HCT116 (cell line): ENCODE results near the gene SLC16A10. TPM values are rescaled to one million over a fixed set of nuclear protein-coding genes. Genes with fewer than 3 reads are reported as not detected.

Experiments used
- ATAC-seq: fragments of 200-7000 bp; cut with Tn5 transposase; 2 replicates; pipeline ENCODE4 v1.9.1; 2020; ENCODE audit warnings: mild to moderate bottlenecking, moderate library complexity
- BruUV-seq: library from RNA; stranded (reverse); fragments of 400-500 nt; replicated peaks from 2 replicates; lab custom pipeline; 2021; lab: Mats Ljungman, UMichigan
- CTCF ChIA-PET: fragments of 300-600 bp; sonication (Branson Sonifier 250); formaldehyde crosslinking; loops from one replicate; lab custom pipeline; 2021; ENCODE audit warnings: antibody characterized with exemption; lab: Charles Lee
- POLR2A ChIA-PET: fragments of 300-600, 350-600 bp; sonication (Branson Sonifier 250); formaldehyde crosslinking; loops from one replicate; lab custom pipeline; 2021; ENCODE audit warnings: antibody characterized with exemption; lab: Charles Lee
- RAD21 ChIA-PET, 2 experiments: fragments of 300-600 bp; sonication (Branson Sonifier 250); formaldehyde crosslinking; loops; one replicate each; lab custom pipeline; 2023; ENCODE audit warnings: low total read pairs in 2 of 2; ENCODE audit not compliant: uncharacterized antibody in 2 of 2, unreplicated experiment in 2 of 2, low non-redundant PET in 1 of 2; lab: Charles Lee
- DNase-seq: peaks from one replicate; pipeline ENCODE4 v3.0.0-alpha.2; 2010; ENCODE audit warnings: low read depth, low spot score
- H2AFZ ChIP-seq: fragments of 200-600 bp; shearing (Covaris generic), sonication (generic); 2 replicates; pipeline ENCODE4 v1.6.1; 2017; ENCODE audit warnings: low read depth, mixed run types, mixed read lengths, antibody characterized with exemption, low read length; ENCODE audit not compliant: poor library complexity, severe bottlenecking
- H3K27ac ChIP-seq: 2 replicates; pipeline ENCODE4 v1.5.1; 2012; ENCODE audit warnings: low read depth, low read length
- H3K27me3 ChIP-seq: fragments of 200-600 bp; sonication (generic); 2 replicates; pipeline ENCODE4 v1.6.1; 2016; ENCODE audit warnings: mixed run types, low read length, mixed read lengths; ENCODE audit not compliant: insufficient read depth
- H3K36me3 ChIP-seq, 2 experiments: fragments of 200-500 bp in 1 of 2; fragments of 200-600 bp in 1 of 2; sonication (Bioruptor generic) in 1 of 2; sonication (generic) in 1 of 2; 2 replicates each; pipeline versions ENCODE4 v1.5.1 to v1.6.1; 2014 to 2016; ENCODE audit warnings: low read length in 2 of 2, inconsistent platforms in 1 of 2, mixed read lengths in 1 of 2, mixed run types in 1 of 2; ENCODE audit not compliant: insufficient read depth in 2 of 2, control insufficient read depth in 1 of 2
- H3K4me1 ChIP-seq, 2 experiments: fragments of 200-600 bp in 1 of 2; sonication (generic) in 1 of 2; 2 replicates each; pipeline versions ENCODE4 v1.5.1 to v1.6.1; 2012 to 2017; ENCODE audit warnings: low read length in 2 of 2, inconsistent platforms in 1 of 2, mild to moderate bottlenecking in 1 of 2, mixed read lengths in 1 of 2, mixed run types in 1 of 2, moderate library complexity in 1 of 2; ENCODE audit not compliant: insufficient read depth in 2 of 2, control insufficient read depth in 1 of 2
- H3K4me2 ChIP-seq: fragments of 200-600 bp; sonication (generic); 2 replicates; pipeline ENCODE4 v1.6.1; 2017; ENCODE audit warnings: mixed run types, low read length, mixed read lengths
- H3K4me3 ChIP-seq, 2 experiments: fragments of 200-600 bp in 1 of 2; sonication (generic) in 1 of 2; replicated peaks in 1 of 2; 2 replicates each; pipeline ENCODE4 v1.5.1; 2011 to 2016; ENCODE audit warnings: low read length in 2 of 2, control low read depth in 1 of 2, low read depth in 1 of 2, mild to moderate bottlenecking in 1 of 2, mixed read lengths in 1 of 2, mixed run types in 1 of 2
- H3K79me2 ChIP-seq: fragments of 200-600 bp; sonication (generic); 2 replicates; pipeline ENCODE4 v1.6.1; 2017; ENCODE audit warnings: mild to moderate bottlenecking, mixed run types, low read length, moderate library complexity, mixed read lengths; ENCODE audit not compliant: insufficient read depth
- H3K9ac ChIP-seq: fragments of 200-600 bp; sonication (generic); 2 replicates; pipeline ENCODE4 v1.6.1; 2016; ENCODE audit warnings: low read length, mixed read lengths
- H3K9me2 ChIP-seq: fragments of 200-600 bp; sonication (generic), shearing (Covaris generic); 2 replicates; pipeline ENCODE4 v1.6.1; 2017; ENCODE audit warnings: mixed run types, mild to moderate bottlenecking, moderate library complexity; ENCODE audit not compliant: insufficient read depth
- H3K9me3 ChIP-seq, 2 experiments: fragments of 200-500 bp in 1 of 2; fragments of 200-600 bp in 1 of 2; sonication (Bioruptor generic) in 1 of 2; sonication (generic) in 1 of 2; 2 replicates each; pipeline ENCODE4 v1.6.1; 2014 to 2017; ENCODE audit warnings: low read length in 2 of 2, mixed read lengths in 2 of 2, inconsistent platforms in 1 of 2, low read depth in 1 of 2, mild to moderate bottlenecking in 1 of 2, mixed run types in 1 of 2, moderate library complexity in 1 of 2; ENCODE audit not compliant: control insufficient read depth in 1 of 2, insufficient read depth in 1 of 2
- H4K20me1 ChIP-seq: fragments of 200-600 bp; sonication (generic), shearing (Covaris generic); 2 replicates; pipeline ENCODE4 v1.6.1; 2017; ENCODE audit warnings: mixed run types, mild to moderate bottlenecking, moderate library complexity; ENCODE audit not compliant: insufficient read depth
- CBX3 ChIP-seq: IDR thresholded peaks from 2 replicates; pipeline ENCODE4 v1.6.1; 2012; ENCODE audit warnings: low read depth
- CEBPB ChIP-seq: IDR thresholded peaks from 2 replicates; pipeline ENCODE4 v1.6.1; 2012; ENCODE audit warnings: low read depth
- EGR1 ChIP-seq: IDR thresholded peaks from 2 replicates; pipeline ENCODE4 v1.6.1; 2012; ENCODE audit warnings: low read depth
- EZH2 ChIP-seq: fragments of 200-600 bp; sonication (generic); IDR thresholded peaks from 2 replicates; pipeline ENCODE4 v1.6.1; 2017; ENCODE audit warnings: antibody characterized with exemption, mixed run types
- EZH2phosphoT487 ChIP-seq: fragments of 200-600 bp; IDR thresholded peaks from 2 replicates; pipeline ENCODE4 v1.6.1; 2018; ENCODE audit warnings: antibody characterized with exemption, borderline replicate concordance
- POLR2A ChIP-seq: IDR thresholded peaks from 2 replicates; pipeline ENCODE4 v1.7.0; 2011; ENCODE audit warnings: borderline replicate concordance; ENCODE audit not compliant: insufficient read depth, insufficient read length; ENCODE audit errors: extremely low read depth
- SIN3A ChIP-seq: IDR thresholded peaks from 2 replicates; pipeline ENCODE4 v1.6.1; 2012; ENCODE audit warnings: low read depth
- SRF ChIP-seq: IDR thresholded peaks from 2 replicates; pipeline ENCODE4 v1.6.1; 2012; ENCODE audit warnings: low read depth
- TCF7L2 ChIP-seq: IDR thresholded peaks from 2 replicates; pipeline ENCODE4 v1.7.0; 2011; ENCODE audit warnings: borderline replicate concordance, inconsistent platforms; ENCODE audit not compliant: insufficient read depth, insufficient read length; ENCODE audit errors: extremely low read depth
- YY1 ChIP-seq: IDR thresholded peaks from 2 replicates; pipeline ENCODE4 v1.6.1; 2011; ENCODE audit warnings: low read length, low read depth, moderate library complexity, mild to moderate bottlenecking; ENCODE audit not compliant: insufficient replicate concordance; ENCODE audit errors: extremely low read depth
- intact Hi-C: fragments of 100-400 bp; cut with micrococcal nuclease; formaldehyde crosslinking; loops from 2 replicates; pipeline ENCODE4 v1.10.0; 2022
- total RNA-seq: library from RNA; stranded (reverse); gene quantifications from one replicate; pipeline ENCODE4 v1.2.1, GENCODE V29; 2021; ENCODE audit not compliant: unreplicated experiment
- TF ChIP-seq, protein P1 (sequence below): IDR thresholded peaks from 2 replicates; pipeline ENCODE4 v1.6.1; 2012
- TF ChIP-seq, protein P2 (sequence below), 3 experiments: fragments of 200-600 bp in 1 of 3; sonication (generic) in 1 of 3; IDR thresholded peaks in 2 of 3; conservative IDR thresholded peaks in 1 of 3; 2 replicates each; pipeline ENCODE4 v1.5.1; 2012 to 2017; ENCODE audit warnings: low read depth in 2 of 3, low read length in 2 of 3, antibody characterized with exemption in 1 of 3, borderline replicate concordance in 1 of 3, control low read depth in 1 of 3, mild to moderate bottlenecking in 1 of 3, mixed read lengths in 1 of 3, mixed run types in 1 of 3, moderate library complexity in 1 of 3; ENCODE audit not compliant: insufficient read depth in 1 of 3
- TF ChIP-seq, protein P3 (sequence below): IDR thresholded peaks from 2 replicates; pipeline ENCODE4 v1.6.1; 2012

SLC16A10 gene
- total RNA-seq, 1 experiment from 2014 or later, result 8.3 TPM

DNA sequence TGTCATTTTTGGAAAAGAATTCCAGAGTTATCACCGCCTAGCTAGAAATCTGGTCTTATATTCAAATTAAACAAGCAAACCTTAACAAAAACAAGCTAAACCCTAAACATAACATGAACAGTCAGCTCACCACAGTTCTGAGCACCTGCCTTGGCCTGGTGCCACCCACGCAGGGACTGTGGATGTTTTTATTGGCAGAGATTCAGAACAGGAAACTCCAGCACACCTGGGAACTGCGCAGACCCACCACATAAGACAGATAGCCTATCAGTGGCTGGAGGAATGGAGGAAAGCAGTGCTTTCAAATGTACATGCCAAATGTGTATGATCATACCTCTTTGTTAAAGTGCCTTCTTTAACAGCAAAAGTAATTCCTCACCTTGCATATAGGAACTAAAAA, 8.9 kb downstream of the SLC16A10 start:
- POLR2A ChIA-PET, result no interaction called here

DNA sequence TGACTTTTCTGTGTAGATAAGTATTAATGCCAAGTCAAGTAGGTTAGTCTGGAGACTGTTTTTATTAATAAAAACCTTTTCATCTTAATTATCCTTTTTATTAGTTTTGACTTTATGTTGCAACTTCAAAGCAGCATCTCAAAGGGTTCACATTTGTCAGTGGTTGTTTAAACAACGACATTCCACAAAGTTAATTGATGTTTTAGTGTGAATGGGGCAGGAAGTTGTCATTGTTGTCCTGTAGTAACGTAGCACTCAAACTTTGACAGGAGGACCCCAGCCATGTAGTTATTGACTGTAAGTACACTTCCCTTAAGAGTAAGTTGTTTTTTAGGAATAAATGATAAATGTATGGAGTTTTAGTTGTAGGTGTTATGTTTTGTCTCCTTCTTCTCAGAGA, 11.3 kb downstream of the SLC16A10 start:
- Histone ChIP-seq H3K9me2 (no peaks in the 10 kb centered on the region), H3K27ac (no peak overlapping the region), H3K9me3 (no peaks in the 10 kb centered on the region), H4K20me1 (no peaks in the 10 kb centered on the region), H3K4me2 (no peak overlapping the region), H2AFZ (no peak overlapping the region), H3K9ac (no peak overlapping the region), H3K79me2 (no peaks in the 10 kb centered on the region), H3K4me3 (no peak overlapping the region), H3K4me1 (peaks cover 8 to 9% of the 10 kb centered on the region in 2 experiments; a peak in 3 of 4 replicates), H3K27me3 (no peaks in the 10 kb centered on the region), H3K36me3 (no peaks in the 10 kb centered on the region)
- BruUV-seq, result no TSS peak
- POLR2A ChIA-PET, result no interaction called here
- RAD21 ChIA-PET, result no interaction called here
- no peak for ATAC-seq
- CTCF ChIA-PET, result no interaction called here
- DNase-seq, result no peak
- intact Hi-C loops, result no loop called here
- TF ChIP-seq, protein P1, sequence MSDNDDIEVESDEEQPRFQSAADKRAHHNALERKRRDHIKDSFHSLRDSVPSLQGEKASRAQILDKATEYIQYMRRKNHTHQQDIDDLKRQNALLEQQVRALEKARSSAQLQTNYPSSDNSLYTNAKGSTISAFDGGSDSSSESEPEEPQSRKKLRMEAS, result no peak
- TF ChIP-seq, protein P2, sequence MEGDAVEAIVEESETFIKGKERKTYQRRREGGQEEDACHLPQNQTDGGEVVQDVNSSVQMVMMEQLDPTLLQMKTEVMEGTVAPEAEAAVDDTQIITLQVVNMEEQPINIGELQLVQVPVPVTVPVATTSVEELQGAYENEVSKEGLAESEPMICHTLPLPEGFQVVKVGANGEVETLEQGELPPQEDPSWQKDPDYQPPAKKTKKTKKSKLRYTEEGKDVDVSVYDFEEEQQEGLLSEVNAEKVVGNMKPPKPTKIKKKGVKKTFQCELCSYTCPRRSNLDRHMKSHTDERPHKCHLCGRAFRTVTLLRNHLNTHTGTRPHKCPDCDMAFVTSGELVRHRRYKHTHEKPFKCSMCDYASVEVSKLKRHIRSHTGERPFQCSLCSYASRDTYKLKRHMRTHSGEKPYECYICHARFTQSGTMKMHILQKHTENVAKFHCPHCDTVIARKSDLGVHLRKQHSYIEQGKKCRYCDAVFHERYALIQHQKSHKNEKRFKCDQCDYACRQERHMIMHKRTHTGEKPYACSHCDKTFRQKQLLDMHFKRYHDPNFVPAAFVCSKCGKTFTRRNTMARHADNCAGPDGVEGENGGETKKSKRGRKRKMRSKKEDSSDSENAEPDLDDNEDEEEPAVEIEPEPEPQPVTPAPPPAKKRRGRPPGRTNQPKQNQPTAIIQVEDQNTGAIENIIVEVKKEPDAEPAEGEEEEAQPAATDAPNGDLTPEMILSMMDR (IDR thresholded peaks at IDR 0.05 in 2 of 3, conservative IDR thresholded peaks at IDR 0.05 in 1 of 3; ENCODE audit: borderline replicate concordance in 1 of 3, insufficient read depth in 1 of 3, low read depth in 2 of 3, low read length in 2 of 3), result no peak
- TF ChIP-seq, protein P3, sequence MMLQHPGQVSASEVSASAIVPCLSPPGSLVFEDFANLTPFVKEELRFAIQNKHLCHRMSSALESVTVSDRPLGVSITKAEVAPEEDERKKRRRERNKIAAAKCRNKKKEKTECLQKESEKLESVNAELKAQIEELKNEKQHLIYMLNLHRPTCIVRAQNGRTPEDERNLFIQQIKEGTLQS, result no peak
- no peak for TF ChIP-seq CBX3
- no peak for TF ChIP-seq YY1
- TF ChIP-seq CEBPB, result no peak
- TF ChIP-seq EZH2, result no peak
- no peak for TF ChIP-seq TCF7L2
- TF ChIP-seq SIN3A, result no peak
- TF ChIP-seq EZH2phosphoT487, result no peak

More for the DNA sequence above, 8.9 kb downstream of the SLC16A10 start:
- H3K4me1 ChIP-seq, result peaks cover 8 to 9% of the 10 kb centered on the region in 2 experiments; a peak in 3 of 4 replicates
- H3K36me3 ChIP-seq, result no peaks in the 10 kb centered on the region
- peak; percentile 53; the same call in 1 of the 2 replicates for ATAC-seq
- peak; percentile 69; the same call in 1 of the 2 replicates for TF ChIP-seq EGR1
- TF ChIP-seq POLR2A, result no peak
- no peak for TF ChIP-seq EZH2
- TF ChIP-seq, protein P2 (IDR thresholded peaks at IDR 0.05 in 2 of 3, conservative IDR thresholded peaks at IDR 0.05 in 1 of 3; ENCODE audit: borderline replicate concordance in 1 of 3, insufficient read depth in 1 of 3, low read depth in 2 of 3, low read length in 2 of 3), result no peak
- no peak for TF ChIP-seq SRF
- H3K9ac ChIP-seq, result no peak overlapping the region
- H3K27me3 ChIP-seq, result no peaks in the 10 kb centered on the region
- DNase-seq, result no peak
- CTCF ChIA-PET, result no interaction called here
- no TSS peak for BruUV-seq
- H3K4me2 ChIP-seq, result peak overlapping the region; percentile 37; the same call in 1 of the 2 replicates
- H4K20me1 ChIP-seq, result no peaks in the 10 kb centered on the region
- no peaks in the 10 kb centered on the region for H3K9me2 ChIP-seq
- intact Hi-C loops, result no loop called here
- H2AFZ ChIP-seq, result no peak overlapping the region
- H3K9me3 ChIP-seq, result no peaks in the 10 kb centered on the region
- H3K27ac ChIP-seq, result no peak overlapping the region
- RAD21 ChIA-PET, result no interaction called here
- H3K4me3 ChIP-seq, result no peak overlapping the region
- no peaks in the 10 kb centered on the region for H3K79me2 ChIP-seq
